ENCODE results near the gene YPEL2. TPM values are rescaled to one million over a fixed set of nuclear protein-coding genes. Genes with fewer than 3 reads are reported as not detected.

The YPEL2 gene
- total RNA-seq, 1 donor from 2014 or later, result 8.7 TPM

DNA sequence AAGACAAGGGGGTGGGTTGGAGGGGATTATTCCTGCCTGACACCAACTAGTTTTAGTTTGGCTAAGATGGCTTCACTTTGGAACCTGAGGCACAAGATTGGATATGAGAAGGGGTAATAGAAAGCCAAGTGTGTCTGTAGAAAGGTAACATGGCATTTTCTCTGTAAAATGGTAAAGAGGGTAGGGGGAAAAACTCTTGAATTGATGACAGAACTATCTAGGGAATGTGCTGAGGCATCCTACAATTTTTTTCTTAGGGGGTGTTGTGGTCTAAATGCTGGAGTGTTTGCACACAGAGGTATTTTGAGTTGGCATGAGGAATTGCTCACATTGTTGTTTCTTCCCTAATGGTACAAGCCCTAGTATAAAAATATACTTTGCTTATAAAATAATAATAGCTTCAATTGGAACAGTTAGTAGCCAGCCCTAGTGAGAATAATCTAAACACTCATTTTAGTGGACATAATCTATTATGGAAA is 25.8 kb downstream of the YPEL2 start:
- H3K27me3 Mint-ChIP-seq (ENCODE audit: low read depth), result no peaks in the 10 kb centered on the region
- H3K36me3 Mint-ChIP-seq, result peaks cover 24% of the 10 kb centered on the region
- DNase-seq (ENCODE audit: low spot score in 2 of 2, unreplicated experiment in 2 of 2), result no peak
- TF ChIP-seq CTCF (IDR thresholded peaks at IDR 0.05; ENCODE audit: unreplicated experiment), result no peak
- no peaks in the 10 kb centered on the region for H3K9me3 Mint-ChIP-seq
- no peak overlapping the region for H3K27ac Mint-ChIP-seq
- peaks cover 27% of the 10 kb centered on the region for H3K4me1 Mint-ChIP-seq
- no peak overlapping the region for H3K4me3 Mint-ChIP-seq

DNA sequence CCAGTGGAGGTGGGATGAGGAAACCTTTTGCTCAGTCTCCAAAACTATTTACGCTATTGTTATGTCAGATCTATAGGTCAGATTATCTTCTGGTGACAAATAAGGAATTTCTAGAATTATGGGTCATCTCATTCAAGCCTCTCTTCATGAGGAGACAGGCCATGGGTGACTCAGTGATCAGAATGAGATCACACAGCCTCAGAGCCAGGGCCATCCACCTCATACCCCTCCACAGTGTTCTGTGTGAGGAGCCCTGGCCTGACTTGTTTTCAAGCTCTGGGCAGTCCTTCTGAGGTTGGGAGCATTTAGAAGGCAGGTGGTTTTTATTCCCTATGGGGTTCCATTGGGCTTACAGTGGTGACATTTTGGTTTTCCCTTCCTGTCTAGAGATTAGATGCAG is 26.5 kb downstream of the YPEL2 start:
- DNase-seq (ENCODE audit: low spot score in 2 of 2, unreplicated experiment in 2 of 2), result no peak
- Mint-ChIP-seq H3K4me1 (peaks cover 33% of the 10 kb centered on the region), H3K27me3 (ENCODE audit: low read depth) (no peaks in the 10 kb centered on the region), H3K36me3 (peaks cover 24% of the 10 kb centered on the region), H3K4me3 (no peak overlapping the region), H3K27ac (no peak overlapping the region), H3K9me3 (no peaks in the 10 kb centered on the region)
- no peak for TF ChIP-seq CTCF (IDR thresholded peaks at IDR 0.05; ENCODE audit: unreplicated experiment)

DNA sequence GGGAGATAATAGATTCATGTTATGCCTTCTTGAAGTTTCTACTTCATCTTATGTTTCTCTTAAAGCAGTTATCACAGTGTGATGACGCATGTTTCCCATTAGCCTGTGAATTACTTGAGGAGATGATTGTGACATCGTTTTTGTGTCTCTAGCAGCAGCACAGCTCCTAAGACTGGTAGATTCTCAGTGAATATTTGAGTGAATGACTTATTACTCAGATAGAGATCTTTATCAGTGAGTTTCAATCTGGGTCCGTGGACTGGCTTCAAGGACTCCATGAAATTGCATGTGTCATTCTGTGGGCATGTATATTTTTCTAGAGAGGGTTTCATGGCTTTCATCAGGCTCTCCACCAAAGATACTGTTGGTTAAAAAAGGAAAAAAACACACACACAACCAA is 29.9 kb downstream of the YPEL2 start:
- Mint-ChIP-seq H3K27me3 (ENCODE audit: low read depth) (no peaks in the 10 kb centered on the region), H3K4me1 (peaks cover 37% of the 10 kb centered on the region), H3K9me3 (no peaks in the 10 kb centered on the region), H3K36me3 (peaks cover 11% of the 10 kb centered on the region), H3K4me3 (no peak overlapping the region), H3K27ac (peak overlapping the region; percentile 19)
- DNase-seq (ENCODE audit: low spot score in 2 of 2, unreplicated experiment in 2 of 2), result no peak
- no peak for TF ChIP-seq CTCF (IDR thresholded peaks at IDR 0.05; ENCODE audit: unreplicated experiment)

- DNase-seq (ENCODE audit: low spot score in 2 of 2, unreplicated experiment in 2 of 2), result no peak
- TF ChIP-seq CTCF (IDR thresholded peaks at IDR 0.05; ENCODE audit: unreplicated experiment), result no peak
- Mint-ChIP-seq H3K27me3 (ENCODE audit: low read depth) (no peaks in the 10 kb centered on the region), H3K9me3 (no peaks in the 10 kb centered on the region), H3K36me3 (peaks cover 3% of the 10 kb centered on the region), H3K27ac (peak overlapping the region; percentile 54), H3K4me1 (peaks cover 43% of the 10 kb centered on the region), H3K4me3 (no peak overlapping the region)
Measured at GRCh38 chr17:59361916-59362810, 30.7 kb downstream of the YPEL2 start.

- no peak for DNase-seq (ENCODE audit: low spot score in 2 of 2, unreplicated experiment in 2 of 2)
- no peaks in the 10 kb centered on the region for H3K27me3 Mint-ChIP-seq (ENCODE audit: low read depth)
Measured at GRCh38 chr17:59362811-59363205, 31.4 kb downstream of the YPEL2 start.

More at GRCh38 chr17:59362811-59363205, 31.4 kb downstream of the YPEL2 start:
- no peak overlapping the region for H3K4me3 Mint-ChIP-seq
- H3K27ac Mint-ChIP-seq, result peak overlapping the region; percentile 54
- peaks cover 2% of the 10 kb centered on the region for H3K36me3 Mint-ChIP-seq
- no peaks in the 10 kb centered on the region for H3K9me3 Mint-ChIP-seq
- peaks cover 49% of the 10 kb centered on the region for H3K4me1 Mint-ChIP-seq
- no peak for TF ChIP-seq CTCF (IDR thresholded peaks at IDR 0.05; ENCODE audit: unreplicated experiment)

All from mesothelial cell of epicardium (in vitro differentiated cells).